WTC11 (cell line): ENCODE data around the gene SGCA. TPM values are rescaled to one million over a fixed set of nuclear protein-coding genes. Genes with fewer than 3 reads are reported as not detected.

ENCODE experiments used
- ATAC-seq: fragments of 200-7000 bp; cut with Tn5 transposase; 2 replicates; pipeline ENCODE4 v1.10.0; 2021; ENCODE audit warnings: mild to moderate bottlenecking, moderate library complexity
- Bru-seq: library from RNA; stranded (reverse); fragments of 400-500 nt; gene quantifications from one replicate; lab custom pipeline; 2021; lab: Mats Ljungman, UMichigan
- CTCF ChIA-PET: fragments of 300-600 bp; sonication (Branson Sonifier 250); formaldehyde crosslinking; loops from one replicate; lab custom pipeline; 2021; ENCODE audit warnings: antibody characterized with exemption; lab: Charles Lee
- POLR2A ChIA-PET: fragments of 350-600 bp; sonication (Branson Sonifier 250); formaldehyde crosslinking; loops from one replicate; lab custom pipeline; 2021; ENCODE audit warnings: antibody characterized with exemption; lab: Charles Lee
- DNase-seq: peaks from one replicate; pipeline ENCODE4 v3.0.0; 2021; ENCODE audit warnings: low spot score
- H3K27ac Mint-ChIP-seq: 2 replicates; pipeline ENCODE4 v1.8.0; 2021; ENCODE audit warnings: mixed read lengths
- H3K27me3 Mint-ChIP-seq: 2 replicates; pipeline ENCODE4 v1.8.0; 2021; ENCODE audit warnings: low read depth, mild to moderate bottlenecking, moderate library complexity, mixed read lengths
- H3K36me3 Mint-ChIP-seq: 2 replicates; pipeline ENCODE4 v1.8.0; 2021; ENCODE audit warnings: mixed read lengths
- H3K4me1 Mint-ChIP-seq: 2 replicates; pipeline ENCODE4 v1.8.0; 2022; ENCODE audit warnings: mixed read lengths
- H3K4me3 Mint-ChIP-seq: 2 replicates; pipeline ENCODE4 v1.8.0; 2021; ENCODE audit warnings: mild to moderate bottlenecking, moderate library complexity, mixed read lengths
- H3K9me3 Mint-ChIP-seq: 2 replicates; pipeline ENCODE4 v1.8.0; 2021; ENCODE audit warnings: mixed read lengths
- CDX4 ChIP-seq: fragments of 250-450 bp; sonication (Bioruptor Pico); IDR thresholded peaks from 2 replicates; pipeline ENCODE4 v1.9.0; 2021; ENCODE audit warnings: moderate library complexity, mild to moderate bottlenecking, inconsistent platforms, borderline replicate concordance
- CTCF ChIP-seq: fragments of 200-600 bp; IDR thresholded peaks from 2 replicates; pipeline ENCODE4 v1.8.0; 2022; ENCODE audit warnings: antibody characterized with exemption
- E2F4 ChIP-seq: sonication (generic); formaldehyde crosslinking; IDR thresholded peaks from 2 replicates; pipeline ENCODE4 v1.8.1; 2022; ENCODE audit warnings: low read depth, mild to moderate bottlenecking, moderate library complexity, missing genetic modification reagents, borderline replicate concordance
- ESRRA ChIP-seq: sonication (generic); formaldehyde crosslinking; IDR thresholded peaks from 2 replicates; pipeline ENCODE4 v1.8.1; 2022; ENCODE audit warnings: mild to moderate bottlenecking, missing genetic modification reagents, borderline replicate concordance
- ETV6 ChIP-seq: sonication (generic); formaldehyde crosslinking; IDR thresholded peaks from 2 replicates; pipeline ENCODE4 v1.8.1; 2022; ENCODE audit warnings: mild to moderate bottlenecking, missing genetic modification reagents
- FOXP4 ChIP-seq: sonication (generic); formaldehyde crosslinking; IDR thresholded peaks from 2 replicates; pipeline ENCODE4 v1.8.0; 2022; ENCODE audit warnings: mild to moderate bottlenecking, missing genetic modification reagents
- GABPB1 ChIP-seq: sonication (generic); formaldehyde crosslinking; IDR thresholded peaks from 2 replicates; pipeline ENCODE4 v1.8.1; 2023; ENCODE audit warnings: mild to moderate bottlenecking, missing genetic modification reagents
- HMGXB4 ChIP-seq: sonication (generic); formaldehyde crosslinking; IDR thresholded peaks from 2 replicates; pipeline ENCODE4 v1.8.1; 2023; ENCODE audit warnings: mild to moderate bottlenecking, moderate library complexity, missing genetic modification reagents
- JAZF1 ChIP-seq: fragments of 250-450 bp; sonication (Bioruptor Pico); IDR thresholded peaks from 2 replicates; pipeline ENCODE4 v1.9.0; 2021; ENCODE audit warnings: moderate library complexity, mild to moderate bottlenecking, inconsistent platforms
- JUN ChIP-seq: sonication (generic); formaldehyde crosslinking; IDR thresholded peaks from 2 replicates; pipeline ENCODE4 v1.8.0; 2023; ENCODE audit warnings: mild to moderate bottlenecking, missing genetic modification reagents
- MAX ChIP-seq: sonication (generic); formaldehyde crosslinking; IDR thresholded peaks from 2 replicates; pipeline ENCODE4 v1.8.0; 2022; ENCODE audit warnings: mild to moderate bottlenecking, missing genetic modification reagents
- MYBL2 ChIP-seq: sonication (generic); formaldehyde crosslinking; IDR thresholded peaks from 2 replicates; pipeline ENCODE4 v1.8.1; 2023; ENCODE audit warnings: mild to moderate bottlenecking, moderate library complexity, missing genetic modification reagents
- NFE2L1 ChIP-seq: sonication (generic); formaldehyde crosslinking; IDR thresholded peaks from 2 replicates; pipeline ENCODE4 v1.8.1; 2023; ENCODE audit warnings: missing genetic modification reagents
- OVOL2 ChIP-seq: fragments of 250-450 bp; sonication (Bioruptor Pico); IDR thresholded peaks from 2 replicates; pipeline ENCODE4 v1.9.0; 2021; ENCODE audit warnings: mild to moderate bottlenecking, borderline replicate concordance
- SMAD3 ChIP-seq: sonication (generic); formaldehyde crosslinking; IDR thresholded peaks from 2 replicates; pipeline ENCODE4 v1.8.0; 2022; ENCODE audit warnings: missing genetic modification reagents, mild to moderate bottlenecking, borderline replicate concordance
- SMAD4 ChIP-seq: sonication (generic); formaldehyde crosslinking; IDR thresholded peaks from 2 replicates; pipeline ENCODE4 v1.8.0; 2022; ENCODE audit warnings: mild to moderate bottlenecking, missing genetic modification reagents
- SOX15 ChIP-seq: fragments of 250-450 bp; sonication (Bioruptor Pico); IDR thresholded peaks from 2 replicates; pipeline ENCODE4 v1.9.0; 2021; ENCODE audit warnings: mild to moderate bottlenecking
- SP1 ChIP-seq: sonication (generic); formaldehyde crosslinking; conservative IDR thresholded peaks from 2 replicates; pipeline ENCODE4 v1.8.1; 2022; ENCODE audit warnings: missing genetic modification reagents
- TP53 ChIP-seq: sonication (generic); formaldehyde crosslinking; IDR thresholded peaks from 2 replicates; pipeline ENCODE4 v1.8.1; 2023; ENCODE audit warnings: mild to moderate bottlenecking, missing genetic modification reagents
- ZNF121 ChIP-seq: sonication (generic); formaldehyde crosslinking; IDR thresholded peaks from 2 replicates; pipeline ENCODE4 v1.8.0; 2023; ENCODE audit warnings: missing genetic modification reagents
- ZNF232 ChIP-seq: sonication (generic); formaldehyde crosslinking; IDR thresholded peaks from 2 replicates; pipeline ENCODE4 v1.8.0; 2022; ENCODE audit warnings: mild to moderate bottlenecking, missing genetic modification reagents
- ZNF512 ChIP-seq: sonication (generic); formaldehyde crosslinking; IDR thresholded peaks from 2 replicates; pipeline ENCODE4 v1.8.1; 2022; ENCODE audit warnings: missing genetic modification reagents, borderline replicate concordance
- long read RNA-seq, 3 experiments: library from RNA in 1 of 3; library from capped mRNA in 1 of 3; library from polyadenylated mRNA in 1 of 3; unstranded in 2 of 3; stranded (forward) in 1 of 3; transcript quantifications; one replicate each; pipeline ENCODE4 v2.0.0, GENCODE V29; 2021
- total RNA-seq: library from RNA; stranded (reverse); gene quantifications from 3 replicates; pipeline ENCODE4 v1.2.3, GENCODE V29; 2021

Gene SGCA
- 0.39 to 1.0 TPM in 2 of 3 replicates, not detected in the other for total RNA-seq
- Bru-seq, nascent RNA, result percentile 5 among the genes with signal in this experiment
- long read RNA-seq, experiment 1, result 0 reads
- long read RNA-seq, experiment 2, partial matches to known transcripts, result 0 of 1 reads
- long read RNA-seq, experiment 2, other reads (novel, unspliced or antisense), result 1 of 1 reads
- long read RNA-seq, experiment 3, partial matches to known transcripts, result 1 of 2 reads
- long read RNA-seq, experiment 3, other reads (novel, unspliced or antisense), result 0 of 2 reads

GRCh38 chr17:50165867-50166517, at the start of gene SGCA:
TSS of gene SGCA (plus strand) at chr17:50166005. CDS start at chr17:50166041, 36 bp downstream.
- no peaks in the 10 kb centered on the region for H3K9me3 Mint-ChIP-seq
- no peaks in the 10 kb centered on the region for H3K36me3 Mint-ChIP-seq
- ChIA-PET CTCF (interaction anchor here (0.6 to 3.5 kb wide), 20 partner anchors 12 to 321 kb away, joined by 3 to 11 read pairs (median 4); partner anchors contain the start of gene TMEM92), POLR2A (interaction anchor here (1.6 kb wide), 1 partner anchor 11 kb away, joined by 4 read pairs; no protein-coding TSS in a partner anchor)
- TF ChIP-seq ZNF512 (CRISPR knock-in tag), result no peak
- no peak for TF ChIP-seq JUN
- TF ChIP-seq ZNF232 (CRISPR knock-in tag), result no peak
- TF ChIP-seq ESRRA (CRISPR knock-in tag), result no peak
- TF ChIP-seq CTCF, result no peak
- TF ChIP-seq JAZF1 (CRISPR knock-in tag), result no peak
- TF ChIP-seq NFE2L1 (CRISPR knock-in tag), result no peak
- no peak for TF ChIP-seq CDX4 (CRISPR knock-in tag)
- TF ChIP-seq TP53 (CRISPR knock-in tag), result no peak
- no peak for ATAC-seq
- DNase-seq, result no peak
- H3K27ac Mint-ChIP-seq, result peak within 1 kb of the TSS; percentile 7
- peaks cover 19% of the 10 kb centered on the region for H3K27me3 Mint-ChIP-seq
- no peak within 1 kb of the TSS for H3K4me3 Mint-ChIP-seq
- peaks cover 15% of the 10 kb centered on the region for H3K4me1 Mint-ChIP-seq

GRCh38 chr17:50117202-50118051, 48.4 kb upstream of the SGCA start:
- ChIA-PET CTCF (interaction anchor here (0.6 to 4.1 kb wide), 31 partner anchors 9 to 666 kb away, joined by 3 to 46 read pairs (median 5); partner anchors contain the start of genes COL1A1, PPP1R9B, SAMD14 and SGCA), POLR2A (interaction anchor here (0.5 to 1.3 kb wide), 2 partner anchors 34 kb away, joined by 3 to 4 read pairs; no protein-coding TSS in a partner anchor)
- Mint-ChIP-seq H3K27me3 (peaks cover 63% of the 10 kb centered on the region), H3K27ac (no peak overlapping the region), H3K4me3 (peak overlapping the region; percentile 62), H3K36me3 (no peaks in the 10 kb centered on the region), H3K4me1 (peaks cover 20% of the 10 kb centered on the region), H3K9me3 (no peaks in the 10 kb centered on the region)
- DNase-seq, result peak; percentile 82
- ATAC-seq, result peak; percentile 82
- TF ChIP-seq OVOL2 (CRISPR knock-in tag), result no peak
- TF ChIP-seq SP1 (CRISPR knock-in tag), result peak; percentile 60; the same call in 1 of the 2 replicates
- no peak for TF ChIP-seq SMAD3
- no peak for TF ChIP-seq ZNF121
- TF ChIP-seq FOXP4 (CRISPR knock-in tag), result peak; percentile 84
- TF ChIP-seq MYBL2 (CRISPR knock-in tag), result peak; percentile 76; the same call in 1 of the 2 replicates
- no peak for TF ChIP-seq SMAD4 (CRISPR knock-in tag)
- TF ChIP-seq ETV6 (CRISPR knock-in tag), result peak; percentile 52; the same call in 1 of the 2 replicates
- peak; percentile 65; the same call in 1 of the 2 replicates for TF ChIP-seq ZNF232 (CRISPR knock-in tag)
- 0 out of 2 replicates have a peak, but pooled peaks have one; percentile 21 for TF ChIP-seq GABPB1 (CRISPR knock-in tag)
- TF ChIP-seq MAX (CRISPR knock-in tag), result peak; percentile 86; the same call in 1 of the 2 replicates
- TF ChIP-seq SOX15 (CRISPR knock-in tag), result no peak
- TF ChIP-seq E2F4, result peak; percentile 68; the same call in 1 of the 2 replicates
- TF ChIP-seq HMGXB4 (CRISPR knock-in tag), result peak; percentile 96
